SK-N-SH treated with all-trans-retinoic acid at 6 μM for 48 hours (cell line): ENCODE data around the gene DHX8.

Experiments used
- ARNTL ChIP-seq: fragments of 450-650 bp; formaldehyde crosslinking; IDR thresholded peaks from 2 replicates; pipeline ENCODE4 v1.5.0; 2020; ENCODE audit warnings: low read depth, mild to moderate bottlenecking, moderate library complexity, borderline replicate concordance
- CREB5 ChIP-seq: fragments of 250-450 bp; sonication (Bioruptor Pico); IDR thresholded peaks from 2 replicates; pipeline ENCODE4 v1.5.1; 2020; ENCODE audit warnings: low read depth, mild to moderate bottlenecking, moderate library complexity
- CSRNP3 ChIP-seq: fragments of 250-450 bp; sonication (Bioruptor Pico); IDR thresholded peaks from 2 replicates; pipeline ENCODE4 v1.5.1; 2021; ENCODE audit warnings: mild to moderate bottlenecking, moderate library complexity
- ESRRG ChIP-seq: fragments of 250-450 bp; sonication (Bioruptor Pico); IDR thresholded peaks from 2 replicates; pipeline ENCODE4 v1.6.1; 2021; ENCODE audit warnings: mild to moderate bottlenecking
- GLIS3 ChIP-seq: fragments of 250-450 bp; sonication (Bioruptor Pico); IDR thresholded peaks from 2 replicates; pipeline ENCODE4 v1.5.0; 2020; ENCODE audit warnings: mild to moderate bottlenecking, moderate library complexity
- ISL1 ChIP-seq: fragments of 250-450 bp; sonication (Bioruptor Pico); IDR thresholded peaks from 2 replicates; pipeline ENCODE4 v2.1.2; 2022; ENCODE audit warnings: mild to moderate bottlenecking, moderate library complexity
- PPARA ChIP-seq: fragments of 250-450 bp; sonication (Bioruptor Pico); IDR thresholded peaks from 2 replicates; pipeline ENCODE4 v1.5.0; 2020; ENCODE audit warnings: mild to moderate bottlenecking, borderline replicate concordance
- SNAI2 ChIP-seq: fragments of 250-450 bp; sonication (Bioruptor Pico); IDR thresholded peaks from 2 replicates; pipeline ENCODE4 v1.5.0; 2020; ENCODE audit warnings: mild to moderate bottlenecking, moderate library complexity
- TF ChIP-seq, protein P1 (sequence below): fragments of 250-450 bp; sonication (Bioruptor Pico); IDR thresholded peaks from 2 replicates; pipeline ENCODE4 v1.8.0; 2020; ENCODE audit warnings: mild to moderate bottlenecking, moderate library complexity, borderline replicate concordance
- TF ChIP-seq, protein P2 (sequence below): fragments of 250-450 bp; sonication (Bioruptor Pico); IDR thresholded peaks from 2 replicates; pipeline ENCODE4 v1.8.0; 2021; ENCODE audit warnings: low read depth, mild to moderate bottlenecking, moderate library complexity, borderline replicate concordance

GRCh38 chr17:43463241-43463640 lies 20.5 kb upstream of the DHX8 start:
- TF ChIP-seq CREB5 = no peak
- no peak for TF ChIP-seq CSRNP3 (CRISPR knock-in tag)
- no peak for TF ChIP-seq GLIS3
- TF ChIP-seq, protein P1, sequence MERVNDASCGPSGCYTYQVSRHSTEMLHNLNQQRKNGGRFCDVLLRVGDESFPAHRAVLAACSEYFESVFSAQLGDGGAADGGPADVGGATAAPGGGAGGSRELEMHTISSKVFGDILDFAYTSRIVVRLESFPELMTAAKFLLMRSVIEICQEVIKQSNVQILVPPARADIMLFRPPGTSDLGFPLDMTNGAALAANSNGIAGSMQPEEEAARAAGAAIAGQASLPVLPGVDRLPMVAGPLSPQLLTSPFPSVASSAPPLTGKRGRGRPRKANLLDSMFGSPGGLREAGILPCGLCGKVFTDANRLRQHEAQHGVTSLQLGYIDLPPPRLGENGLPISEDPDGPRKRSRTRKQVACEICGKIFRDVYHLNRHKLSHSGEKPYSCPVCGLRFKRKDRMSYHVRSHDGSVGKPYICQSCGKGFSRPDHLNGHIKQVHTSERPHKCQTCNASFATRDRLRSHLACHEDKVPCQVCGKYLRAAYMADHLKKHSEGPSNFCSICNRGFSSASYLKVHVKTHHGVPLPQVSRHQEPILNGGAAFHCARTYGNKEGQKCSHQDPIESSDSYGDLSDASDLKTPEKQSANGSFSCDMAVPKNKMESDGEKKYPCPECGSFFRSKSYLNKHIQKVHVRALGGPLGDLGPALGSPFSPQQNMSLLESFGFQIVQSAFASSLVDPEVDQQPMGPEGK (CRISPR knock-in tag) = no peak
- TF ChIP-seq SNAI2 (CRISPR knock-in tag) = no peak
- TF ChIP-seq, protein P2, sequence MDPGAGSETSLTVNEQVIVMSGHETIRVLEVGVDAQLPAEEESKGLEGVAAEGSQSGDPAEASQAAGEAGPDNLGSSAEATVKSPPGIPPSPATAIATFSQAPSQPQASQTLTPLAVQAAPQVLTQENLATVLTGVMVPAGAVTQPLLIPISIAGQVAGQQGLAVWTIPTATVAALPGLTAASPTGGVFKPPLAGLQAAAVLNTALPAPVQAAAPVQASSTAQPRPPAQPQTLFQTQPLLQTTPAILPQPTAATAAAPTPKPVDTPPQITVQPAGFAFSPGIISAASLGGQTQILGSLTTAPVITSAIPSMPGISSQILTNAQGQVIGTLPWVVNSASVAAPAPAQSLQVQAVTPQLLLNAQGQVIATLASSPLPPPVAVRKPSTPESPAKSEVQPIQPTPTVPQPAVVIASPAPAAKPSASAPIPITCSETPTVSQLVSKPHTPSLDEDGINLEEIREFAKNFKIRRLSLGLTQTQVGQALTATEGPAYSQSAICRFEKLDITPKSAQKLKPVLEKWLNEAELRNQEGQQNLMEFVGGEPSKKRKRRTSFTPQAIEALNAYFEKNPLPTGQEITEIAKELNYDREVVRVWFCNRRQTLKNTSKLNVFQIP (CRISPR knock-in tag) = no peak
- no peak for TF ChIP-seq ESRRG (CRISPR knock-in tag)
- no peak for TF ChIP-seq ARNTL
- no peak for TF ChIP-seq PPARA (CRISPR knock-in tag)
- TF ChIP-seq ISL1 (CRISPR knock-in tag) = no peak
